GM12878 (cell line): Measurements from ENCODE around the gene RARS1. TPM values are rescaled to one million over a fixed set of nuclear protein-coding genes. Genes with fewer than 3 reads are reported as not detected.

Source experiments
- ATAC-seq: fragments of 200-7000 bp; cut with Tn5 transposase; 3 replicates; pipeline ENCODE4 v1.9.1; 2020; ENCODE audit warnings: mild to moderate bottlenecking, moderate library complexity
- Bru-seq: library from RNA; stranded (reverse); fragments of 400-500 nt; gene quantifications from one replicate; lab custom pipeline; 2021; lab: Mats Ljungman, UMichigan
- BruChase-seq, 2 experiments: library from RNA; stranded (reverse); fragments of 400-500 nt; gene quantifications; one replicate each; lab custom pipeline; 2021; lab: Mats Ljungman, UMichigan
- BruUV-seq: library from RNA; stranded (reverse); fragments of 400-500 nt; replicated peaks from 2 replicates; lab custom pipeline; 2021; lab: Mats Ljungman, UMichigan
- CTCF ChIA-PET: fragments of 300-600 bp; sonication (Branson Sonifier 250); formaldehyde crosslinking; extraction: SDS; loops from one replicate; lab custom pipeline; 2021; ENCODE audit warnings: inconsistent platforms; lab: Yijun Ruan, JAX
- POLR2A ChIA-PET: fragments of 350-600 bp; formaldehyde crosslinking; extraction: SDS; loops from one replicate; lab custom pipeline; 2021; ENCODE audit warnings: inconsistent platforms; lab: Charles Lee
- RAD21 ChIA-PET: fragments of 300-600 bp; sonication (Branson Sonifier 250); formaldehyde crosslinking; loops from one replicate; lab custom pipeline; 2023; ENCODE audit warnings: antibody characterized with exemption; ENCODE audit not compliant: unreplicated experiment; lab: Charles Lee
- SMC1A ChIA-PET: fragments of 300-600 bp; sonication (Branson Sonifier 250); formaldehyde crosslinking; loops from one replicate; lab custom pipeline; 2023; ENCODE audit not compliant: unreplicated experiment, uncharacterized antibody; lab: Charles Lee
- DNase-seq: peaks from one replicate; pipeline ENCODE4 v3.0.0-alpha.2; 2011; ENCODE audit warnings: low read depth, low spot score
- FAIRE-seq: peaks from 3 replicates; lab custom pipeline; 2011; peaks lifted over from hg19 to GRCh38; lab: Jason Lieb, UNC
- H2AFZ ChIP-seq: 2 replicates; pipeline ENCODE4 v1.6.0; 2011; ENCODE audit warnings: low read depth, low read length, control low read depth; ENCODE audit not compliant: control insufficient read depth
- H3K27ac ChIP-seq: 2 replicates; pipeline ENCODE4 v1.5.1; 2011; ENCODE audit warnings: control low read depth; ENCODE audit not compliant: control insufficient read depth, insufficient read depth
- H3K27me3 ChIP-seq, 2 experiments: replicated peaks in 1 of 2; 2 replicates each; pipeline versions ENCODE4 v1.6.0 to v1.6.1; 2011; ENCODE audit warnings: low read length in 1 of 2; ENCODE audit not compliant: control insufficient read depth in 2 of 2, insufficient read depth in 2 of 2
- H3K36me3 ChIP-seq, 2 experiments: 2 replicates each; pipeline ENCODE4 v1.5.1; 2011; ENCODE audit warnings: low read length in 1 of 2; ENCODE audit not compliant: control insufficient read depth in 2 of 2, insufficient read depth in 2 of 2
- H3K4me1 ChIP-seq: 2 replicates; pipeline ENCODE4 v1.6.1; 2011; ENCODE audit warnings: mild to moderate bottlenecking, low read length, moderate library complexity, mixed read lengths; ENCODE audit not compliant: control insufficient read depth, insufficient read depth
- H3K4me2 ChIP-seq: 2 replicates; pipeline ENCODE4 v1.6.0; 2011; ENCODE audit warnings: control low read depth; ENCODE audit not compliant: control insufficient read depth, insufficient read depth
- H3K4me3 ChIP-seq: fragments of 200-600 bp; sonication (generic); 2 replicates; pipeline ENCODE4 v1.5.1; 2016
- H3K79me2 ChIP-seq: 2 replicates; pipeline ENCODE4 v1.6.0; 2011; ENCODE audit warnings: low read length; ENCODE audit not compliant: control insufficient read depth, insufficient read depth
- H3K9ac ChIP-seq: 2 replicates; pipeline ENCODE4 v1.8.0; 2011; ENCODE audit warnings: low read length, control low read depth, mixed read lengths; ENCODE audit not compliant: control insufficient read depth, insufficient read depth
- H3K9me3 ChIP-seq: replicated peaks from 3 replicates; pipeline ENCODE4 v1.5.1; 2011; ENCODE audit warnings: mild to moderate bottlenecking, low read length; ENCODE audit not compliant: control insufficient read depth, insufficient read depth
- H4K20me1 ChIP-seq: 2 replicates; pipeline ENCODE4 v1.6.0; 2011; ENCODE audit not compliant: control insufficient read depth, insufficient read depth
- BCL11A ChIP-seq: IDR thresholded peaks from 2 replicates; pipeline ENCODE4 v1.6.1; 2011; ENCODE audit warnings: low read depth, low read length
- EP300 ChIP-seq, 2 experiments: fragments of 150-350 bp in 1 of 2; IDR thresholded peaks; 2 replicates each; pipeline ENCODE4 v1.6.1; 2011 to 2012; ENCODE audit warnings: low read depth in 2 of 2, low read length in 2 of 2, borderline replicate concordance in 1 of 2, improper control_type of control experiment in 1 of 2, inconsistent platforms in 1 of 2; ENCODE audit not compliant: control insufficient read depth in 1 of 2
- MYC ChIP-seq: IDR thresholded peaks from 2 replicates; pipeline ENCODE4 v1.6.1; 2011; ENCODE audit warnings: mild to moderate bottlenecking, low read length, moderate library complexity, inconsistent platforms; ENCODE audit not compliant: insufficient read depth, insufficient replicate concordance, insufficient read length, severe bottlenecking
- STAT3 ChIP-seq: IDR thresholded peaks from 2 replicates; pipeline ENCODE4 v1.6.1; 2011; ENCODE audit warnings: low read depth, low read length, improper control_type of control experiment
- WGBS: methylation state at CpG from one replicate; pipeline ENCODE4 v1.1.6; 2016; ENCODE audit warnings: low lambda C conversion rate; ENCODE audit not compliant: insufficient replicate concordance, insufficient coverage; ENCODE audit errors: missing lambda C conversion rate; 5-methylcytosine and 5-hydroxymethylcytosine counted together
- in situ Hi-C: fragments of 300-500 bp; cut with MboI; formaldehyde crosslinking; loops from 9 replicates; pipeline ENCODE4 v1.14.3; 2018; ENCODE audit warnings: mixed read lengths
- intact Hi-C: fragments of 100-400 bp; cut with micrococcal nuclease; formaldehyde crosslinking; loops from one replicate; pipeline ENCODE4 v1.14.2; 2022; ENCODE audit not compliant: unreplicated experiment
- long read RNA-seq, 2 experiments: library from polyadenylated mRNA; unstranded; transcript quantifications; one replicate each; pipeline ENCODE4 v2.0.0, GENCODE V29; 2019 to 2020
- polyA minus RNA-seq, 3 experiments: library from RNA; depleted of rRNA, polyadenylated mRNA; stranded (reverse); fragments of >200 nt; gene quantifications; 2 replicates each; pipeline ENCODE4 v1.2.3, GENCODE V29; 2011
- polyA plus RNA-seq, 11 experiments: library from polyadenylated mRNA; depleted of rRNA in 4 of 11; unstranded in 6 of 11; stranded (reverse) in 5 of 11; fragments of >200 nt; fragmentation: Nextera tagmentation in 4 of 11; fragmentation: Illumina TruSeq in 1 of 11; extraction: Ambion mirVana in 4 of 11; extraction: Trizol in 1 of 11; gene quantifications; 1 replicate in 1 of 11; 2 replicates in 10 of 11; pipeline versions ENCODE4 v1.2.1 to v1.2.3, GENCODE V29; 2011 to 2016; ENCODE audit warnings: inconsistent platforms in 2 of 11, missing spikeins in 2 of 11, low read depth in 1 of 11
- total RNA-seq, 4 experiments: library from RNA; depleted of rRNA in 3 of 4; stranded (reverse); fragments of >200 nt in 3 of 4; fragmentation: Illumina TruSeq in 1 of 4; extraction: Trizol in 1 of 4; gene quantifications; 2 replicates each; pipeline versions ENCODE4 v1.2.1 to v1.2.3, GENCODE V29; 2013 to 2021
- TF ChIP-seq, protein P1 (sequence below): fragments of 450-650 bp; conservative IDR thresholded peaks from 2 replicates; pipeline ENCODE4 v1.6.1; 2017; ENCODE audit warnings: mild to moderate bottlenecking, moderate library complexity
- TF ChIP-seq, protein P2 (sequence below): fragments of 450-650 bp; IDR thresholded peaks from 2 replicates; pipeline ENCODE4 v1.6.1; 2016; ENCODE audit warnings: mild to moderate bottlenecking, moderate library complexity, borderline replicate concordance

The RARS1 gene
- 204 and 226 TPM in 2 replicates for total RNA-seq (2013; cell fraction: nucleolus; rRNA removed)
- total RNA-seq (2014; rRNA removed) (84.2 and 109 TPM in 2 replicates), total RNA-seq (2014; rRNA removed; fragmentation: Illumina TruSeq; extraction: Trizol) (115 and 119 TPM in 2 replicates), total RNA-seq (2021) (92.7 and 102 TPM in 2 replicates), polyA plus RNA-seq (2011; rRNA removed) (102 and 154 TPM in 2 replicates), polyA plus RNA-seq (2014; fragmentation: Illumina TruSeq; extraction: Trizol) (105 and 121 TPM in 2 replicates), polyA plus RNA-seq (2014; fragmentation: Nextera tagmentation; extraction: Ambion mirVana) (100 to 1,000 TPM; 106 to 122 TPM), polyA plus RNA-seq (2014; rRNA removed) (66.0 and 80.5 TPM in 2 replicates), polyA plus RNA-seq (2016; fragmentation: Nextera tagmentation; extraction: Ambion mirVana) (100 to 1,000 TPM; 113 to 127 TPM), polyA minus RNA-seq (2011; rRNA and poly(A)+ RNA removed) (59.4 and 81.1 TPM in 2 replicates), Bru-seq, nascent RNA (percentile 91 among the genes with signal in this experiment), BruChase-seq, experiment 1, labeled RNA remaining after a 6-hour chase (percentile 93 among the genes with signal in this experiment), BruChase-seq, experiment 2, labeled RNA remaining after a 2-hour chase (percentile 94 among the genes with signal in this experiment)
- polyA plus RNA-seq (2011; ENCODE audit: low read depth), result 60.4 TPM
- 32.6 and 35.5 TPM in 2 replicates for polyA plus RNA-seq (2011; cell fraction: cytosol; rRNA removed)
- polyA plus RNA-seq (2011; cell fraction: nucleus; rRNA removed), result 81.6 and 92.5 TPM in 2 replicates
- polyA plus RNA-seq (2012), result 73.8 and 75.1 TPM in 2 replicates
- 19.6 and 23.6 TPM in 2 replicates for polyA minus RNA-seq (2011; cell fraction: cytosol; rRNA and poly(A)+ RNA removed)
- polyA minus RNA-seq (2011; cell fraction: nucleus; rRNA and poly(A)+ RNA removed), result 19.7 and 34.3 TPM in 2 replicates
- long read RNA-seq, experiment 1, transcript RARS-201 (15 exons, 2,146 nt), result major isoform, 71 of 96 reads
- long read RNA-seq, experiment 1, partial matches to known transcripts, result 17 of 96 reads
- long read RNA-seq, experiment 1, other reads (novel, unspliced or antisense), result 8 of 96 reads
- long read RNA-seq, experiment 2, transcript RARS-201 (15 exons, 2,146 nt), result major isoform, 656 of 899 reads
- long read RNA-seq, experiment 2, transcript RARS-209 (3 exons, 757 nt), result minor isoform, 8 of 899 reads
- long read RNA-seq, experiment 2, partial matches to known transcripts, result 204 of 899 reads
- long read RNA-seq, experiment 2, other reads (novel, unspliced or antisense), result 30 of 899 reads

GRCh38 chr5:168486136-168486879 is at the start of gene RARS1:
RARS1 (plus strand) TSS chr5:168486471; CDS start chr5:168486499, 28 bp downstream.
- Histone ChIP-seq H3K79me2 (peaks cover 28% of the 10 kb centered on the region), H3K4me1 (peaks cover 9% of the 10 kb centered on the region; the same call in 1 of the 2 replicates), H2AFZ (peak within 1 kb of the TSS; percentile 97), H3K36me3 (peaks cover 1 to 16% of the 10 kb centered on the region in 2 experiments; a peak in 2 of 4 replicates), H3K4me2 (peak within 1 kb of the TSS; percentile 81), H3K27me3 (no peaks in the 10 kb centered on the region), H3K9ac (peak within 1 kb of the TSS; percentile 75), H3K27ac (peak within 1 kb of the TSS; percentile 79), H3K4me3 (peak within 1 kb of the TSS; percentile 97), H4K20me1 (no peaks in the 10 kb centered on the region), H3K9me3 (no peaks in the 10 kb centered on the region)
- DNase-seq, result peak; percentile 72
- peak; percentile 91 for ATAC-seq
- ChIA-PET RAD21 (interaction anchor here (1.2 kb wide), 1 partner anchor 94 kb away, joined by 5 read pairs; the partner anchor contains the start of gene PANK3), POLR2A (interaction anchor here (0.5 to 1.6 kb wide), 2 partner anchors 93 to 1221 kb away, joined by 6 to 10 read pairs; partner anchors contain the start of gene PANK3), CTCF (interaction anchor here (1.0 to 1.7 kb wide), 6 partner anchors 9 to 218 kb away, joined by 3 to 6 read pairs (median 3); no protein-coding TSS in a partner anchor), SMC1A (interaction anchor here (0.7 to 1.6 kb wide), 2 partner anchors 89 to 103 kb away, joined by 3 to 4 read pairs; no protein-coding TSS in a partner anchor)
- peak; percentile 69 for FAIRE-seq
- WGBS, result 1% methylated on average over 40 of the region's 40 CpGs
- BruUV-seq, result TSS peak; percentile 85
- intact Hi-C loops, result loop anchor here (2.0 to 5.0 kb wide), 3 partner anchors 92 to 218 kb away; partner anchors contain the start of gene PANK3
- in situ Hi-C loops, result no loop called here
- no peak for TF ChIP-seq EP300 (IDR thresholded peaks at IDR 0.05; ENCODE audit: borderline replicate concordance in 1 of 2, control insufficient read depth in 1 of 2, low read depth in 2 of 2, low read length in 2 of 2)
- peak; percentile 54 for TF ChIP-seq MYC
- TF ChIP-seq, protein P1, sequence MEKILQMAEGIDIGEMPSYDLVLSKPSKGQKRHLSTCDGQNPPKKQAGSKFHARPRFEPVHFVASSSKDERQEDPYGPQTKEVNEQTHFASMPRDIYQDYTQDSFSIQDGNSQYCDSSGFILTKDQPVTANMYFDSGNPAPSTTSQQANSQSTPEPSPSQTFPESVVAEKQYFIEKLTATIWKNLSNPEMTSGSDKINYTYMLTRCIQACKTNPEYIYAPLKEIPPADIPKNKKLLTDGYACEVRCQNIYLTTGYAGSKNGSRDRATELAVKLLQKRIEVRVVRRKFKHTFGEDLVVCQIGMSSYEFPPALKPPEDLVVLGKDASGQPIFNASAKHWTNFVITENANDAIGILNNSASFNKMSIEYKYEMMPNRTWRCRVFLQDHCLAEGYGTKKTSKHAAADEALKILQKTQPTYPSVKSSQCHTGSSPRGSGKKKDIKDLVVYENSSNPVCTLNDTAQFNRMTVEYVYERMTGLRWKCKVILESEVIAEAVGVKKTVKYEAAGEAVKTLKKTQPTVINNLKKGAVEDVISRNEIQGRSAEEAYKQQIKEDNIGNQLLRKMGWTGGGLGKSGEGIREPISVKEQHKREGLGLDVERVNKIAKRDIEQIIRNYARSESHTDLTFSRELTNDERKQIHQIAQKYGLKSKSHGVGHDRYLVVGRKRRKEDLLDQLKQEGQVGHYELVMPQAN, result peak; percentile 86; the same call in 1 of the 2 replicates
- peak; percentile 36; the same call in 1 of the 2 replicates for TF ChIP-seq BCL11A
- TF ChIP-seq STAT3, result no peak
- TF ChIP-seq, protein P2, sequence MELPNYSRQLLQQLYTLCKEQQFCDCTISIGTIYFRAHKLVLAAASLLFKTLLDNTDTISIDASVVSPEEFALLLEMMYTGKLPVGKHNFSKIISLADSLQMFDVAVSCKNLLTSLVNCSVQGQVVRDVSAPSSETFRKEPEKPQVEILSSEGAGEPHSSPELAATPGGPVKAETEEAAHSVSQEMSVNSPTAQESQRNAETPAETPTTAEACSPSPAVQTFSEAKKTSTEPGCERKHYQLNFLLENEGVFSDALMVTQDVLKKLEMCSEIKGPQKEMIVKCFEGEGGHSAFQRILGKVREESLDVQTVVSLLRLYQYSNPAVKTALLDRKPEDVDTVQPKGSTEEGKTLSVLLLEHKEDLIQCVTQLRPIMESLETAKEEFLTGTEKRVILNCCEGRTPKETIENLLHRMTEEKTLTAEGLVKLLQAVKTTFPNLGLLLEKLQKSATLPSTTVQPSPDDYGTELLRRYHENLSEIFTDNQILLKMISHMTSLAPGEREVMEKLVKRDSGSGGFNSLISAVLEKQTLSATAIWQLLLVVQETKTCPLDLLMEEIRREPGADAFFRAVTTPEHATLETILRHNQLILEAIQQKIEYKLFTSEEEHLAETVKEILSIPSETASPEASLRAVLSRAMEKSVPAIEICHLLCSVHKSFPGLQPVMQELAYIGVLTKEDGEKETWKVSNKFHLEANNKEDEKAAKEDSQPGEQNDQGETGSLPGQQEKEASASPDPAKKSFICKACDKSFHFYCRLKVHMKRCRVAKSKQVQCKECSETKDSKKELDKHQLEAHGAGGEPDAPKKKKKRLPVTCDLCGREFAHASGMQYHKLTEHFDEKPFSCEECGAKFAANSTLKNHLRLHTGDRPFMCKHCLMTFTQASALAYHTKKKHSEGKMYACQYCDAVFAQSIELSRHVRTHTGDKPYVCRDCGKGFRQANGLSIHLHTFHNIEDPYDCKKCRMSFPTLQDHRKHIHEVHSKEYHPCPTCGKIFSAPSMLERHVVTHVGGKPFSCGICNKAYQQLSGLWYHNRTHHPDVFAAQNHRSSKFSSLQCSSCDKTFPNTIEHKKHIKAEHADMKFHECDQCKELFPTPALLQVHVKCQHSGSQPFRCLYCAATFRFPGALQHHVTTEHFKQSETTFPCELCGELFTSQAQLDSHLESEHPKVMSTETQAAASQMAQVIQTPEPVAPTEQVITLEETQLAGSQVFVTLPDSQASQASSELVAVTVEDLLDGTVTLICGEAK, result peak; percentile 98
